Measurements from ENCODE around the gene EEPD1.
"Not testable (repeated sequence)": the region's sequence is repeated elsewhere in the genome, so short reads cannot be mapped to it uniquely, and the experiment has no call there.

Gene EEPD1

DNA sequence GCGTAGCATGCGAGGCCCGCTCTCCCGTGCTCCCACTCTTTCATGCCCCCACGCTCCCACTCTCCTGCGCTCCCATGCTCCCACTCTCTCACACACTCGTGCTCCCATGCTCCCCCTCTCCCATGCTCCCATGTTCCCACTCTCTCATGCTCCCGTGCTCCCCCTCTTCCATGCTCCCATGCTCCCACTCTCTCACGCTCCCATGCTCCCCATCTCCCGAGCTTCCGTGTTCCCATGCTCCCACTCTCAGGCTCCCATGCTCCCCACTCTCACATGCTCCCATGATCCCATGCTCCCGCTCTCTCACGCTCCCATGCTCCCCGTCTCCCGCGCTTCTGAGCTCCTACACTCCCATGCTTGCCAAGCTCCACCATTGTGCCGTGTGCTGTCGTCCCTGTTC, 152.2 kb downstream of the EEPD1 start:
- DNase-seq, result no peak
- in situ Hi-C loops (cut with MboI; ENCODE audit: low pct_unique_long_range_greater_than_20kb, low sequenced_read_pairs), result no loop called here

DNA sequence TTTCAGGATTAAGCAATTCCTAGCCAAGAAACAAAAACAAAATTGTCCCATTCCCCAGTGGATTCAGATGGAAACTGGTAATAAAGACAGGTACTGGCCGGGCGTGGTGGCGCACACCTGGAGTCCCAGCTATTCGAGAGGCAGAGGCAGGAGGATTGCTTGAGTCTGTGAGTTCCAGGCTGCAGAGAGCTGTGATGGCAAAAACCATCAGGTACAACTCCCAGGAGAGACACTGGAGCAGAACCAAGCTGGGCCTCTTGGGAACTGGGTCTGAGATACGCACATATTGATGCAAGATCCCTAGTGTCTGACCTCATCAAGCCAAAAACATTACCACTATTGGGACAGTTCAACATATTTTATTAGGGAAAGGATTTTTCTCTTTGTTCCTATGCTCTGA, 152.6 kb downstream of the EEPD1 start:
- no peak for DNase-seq
- in situ Hi-C loops (cut with MboI; ENCODE audit: low pct_unique_long_range_greater_than_20kb, low sequenced_read_pairs), result no loop called here

DNA sequence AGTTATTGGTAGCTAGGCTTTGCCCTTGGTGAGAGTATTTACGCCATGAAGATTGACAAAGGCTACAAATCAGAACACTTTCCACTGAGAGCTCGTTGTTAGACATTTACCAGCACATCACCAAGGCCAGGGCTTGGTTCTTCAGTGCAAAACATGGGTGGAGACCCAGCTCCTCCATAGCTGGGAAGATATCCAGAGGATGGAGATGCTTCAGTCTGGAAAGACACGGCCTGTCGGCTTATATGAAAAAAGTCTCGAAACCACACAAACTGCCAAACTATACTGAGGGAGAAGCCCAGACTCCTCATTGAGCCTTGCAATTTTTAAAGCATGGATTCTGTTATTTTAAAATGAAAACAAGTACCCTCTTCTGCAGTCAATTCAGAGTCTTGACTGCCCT, 153.2 kb downstream of the EEPD1 start:
- in situ Hi-C loops (cut with MboI; ENCODE audit: low pct_unique_long_range_greater_than_20kb, low sequenced_read_pairs), result no loop called here
- no peak for DNase-seq

DNA sequence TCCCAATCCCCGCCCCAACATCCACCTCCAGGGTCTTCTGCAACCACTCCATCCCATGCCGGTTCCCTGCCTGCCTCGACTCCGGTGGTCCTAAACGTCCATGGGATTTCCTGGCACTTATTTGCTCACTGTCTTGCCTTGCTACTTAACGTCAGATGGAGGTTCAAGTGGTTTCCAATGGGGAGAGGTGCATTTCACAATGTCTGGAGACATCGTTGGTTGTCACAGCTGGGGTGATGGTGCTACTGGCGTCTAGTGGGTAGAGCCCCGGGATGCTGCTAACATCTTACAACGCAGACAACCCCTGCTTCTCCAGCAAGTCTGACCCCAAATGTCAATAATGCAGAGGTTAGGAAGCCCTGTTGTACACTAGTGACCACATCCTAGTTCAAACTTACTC, 153.7 kb downstream of the EEPD1 start:
- no peak for DNase-seq
- in situ Hi-C loops (cut with MboI; ENCODE audit: low pct_unique_long_range_greater_than_20kb, low sequenced_read_pairs), result no loop called here

DNA sequence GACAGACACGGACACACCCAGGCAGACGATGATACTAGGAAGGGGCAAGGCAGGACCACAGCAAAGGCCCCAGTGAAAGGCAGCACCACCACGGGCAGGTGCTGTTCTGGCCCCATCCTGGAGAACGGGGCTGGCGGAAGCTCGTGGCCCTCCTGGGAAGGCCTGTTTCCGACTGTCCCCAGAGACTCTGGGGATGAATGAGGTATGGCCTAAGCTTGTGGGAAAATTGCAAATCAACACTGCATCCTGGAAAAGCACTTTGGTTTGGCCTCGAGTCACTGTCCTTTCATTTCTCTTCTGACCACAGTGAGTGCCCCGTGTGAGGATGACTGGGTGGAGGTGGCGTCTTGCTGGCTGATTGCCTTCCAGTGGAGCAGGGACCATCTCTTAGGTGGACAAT, 155.0 kb downstream of the EEPD1 start:
- DNase-seq, result no peak
- in situ Hi-C loops (cut with MboI; ENCODE audit: low pct_unique_long_range_greater_than_20kb, low sequenced_read_pairs), result no loop called here

DNA sequence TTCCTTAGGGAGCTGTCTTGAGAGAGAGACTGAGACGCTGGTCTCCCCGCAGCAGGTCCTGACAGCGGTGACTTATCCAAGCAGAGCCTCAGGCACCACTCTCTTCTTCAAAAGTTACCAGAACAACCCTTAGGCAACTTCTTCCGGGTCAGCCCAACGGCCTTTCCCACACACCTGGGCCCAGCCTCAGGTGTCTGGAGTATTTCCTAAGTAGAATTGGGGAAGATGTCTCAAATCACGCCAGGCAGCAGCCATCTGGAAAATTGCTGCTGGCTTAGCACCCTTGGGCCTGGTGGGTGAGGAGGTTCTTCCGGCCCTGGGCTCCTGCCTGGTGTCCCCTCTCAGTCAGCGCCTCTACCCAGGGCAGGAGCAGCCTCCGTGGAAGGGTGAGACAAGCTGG, 156.2 kb downstream of the EEPD1 start:
- no peak for DNase-seq
- in situ Hi-C loops (cut with MboI; ENCODE audit: low pct_unique_long_range_greater_than_20kb, low sequenced_read_pairs), result no loop called here

DNA sequence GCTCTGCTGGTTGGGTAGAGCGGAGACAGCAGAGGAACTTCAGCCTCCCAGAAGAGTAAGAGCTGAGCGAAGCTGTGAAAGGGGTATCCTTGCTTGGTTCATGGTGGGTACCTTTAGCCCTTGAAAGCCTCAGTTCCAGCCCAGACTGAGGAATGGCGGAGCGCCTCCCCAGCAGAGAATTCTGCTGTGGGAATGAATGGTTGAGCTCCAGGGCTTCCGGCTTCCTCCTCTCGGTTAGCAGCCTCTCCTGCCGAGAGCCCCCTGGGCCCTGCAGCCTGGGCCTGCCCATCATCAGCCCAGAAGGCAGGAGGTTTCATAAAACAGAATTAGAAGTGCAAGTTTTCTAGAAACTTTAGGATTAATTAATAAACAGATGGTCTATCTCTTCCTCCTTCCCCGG, 156.7 kb downstream of the EEPD1 start:
- DNase-seq, result no peak
- in situ Hi-C loops (cut with MboI; ENCODE audit: low pct_unique_long_range_greater_than_20kb, low sequenced_read_pairs), result loop anchor here (10.0 kb wide), 1 partner anchor 325 kb away; no protein-coding TSS in a partner anchor

DNA sequence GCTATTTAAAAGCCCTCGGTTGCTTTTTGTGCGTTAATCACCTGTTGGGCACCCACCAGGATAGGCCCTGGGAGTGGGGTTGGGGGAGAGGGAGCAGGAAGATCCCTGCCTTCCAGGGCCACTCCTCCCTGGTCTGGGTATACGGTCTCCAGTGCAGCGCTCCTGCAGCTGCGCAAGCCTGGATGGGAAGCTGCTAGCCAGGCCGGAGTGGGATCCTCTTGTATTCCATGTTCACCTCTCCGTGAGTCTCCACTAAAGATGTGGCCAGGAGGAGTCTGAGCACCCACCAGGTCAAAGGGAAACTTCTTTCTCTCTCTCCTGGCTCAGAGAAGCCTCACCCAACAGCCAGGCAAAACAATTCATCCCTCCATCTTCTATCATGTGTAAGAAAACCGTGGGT, 157.8 kb downstream of the EEPD1 start:
- in situ Hi-C loops (cut with MboI; ENCODE audit: low pct_unique_long_range_greater_than_20kb, low sequenced_read_pairs), result loop anchor here (10.0 kb wide), 1 partner anchor 326 kb away; no protein-coding TSS in a partner anchor
- no peak for DNase-seq

DNA sequence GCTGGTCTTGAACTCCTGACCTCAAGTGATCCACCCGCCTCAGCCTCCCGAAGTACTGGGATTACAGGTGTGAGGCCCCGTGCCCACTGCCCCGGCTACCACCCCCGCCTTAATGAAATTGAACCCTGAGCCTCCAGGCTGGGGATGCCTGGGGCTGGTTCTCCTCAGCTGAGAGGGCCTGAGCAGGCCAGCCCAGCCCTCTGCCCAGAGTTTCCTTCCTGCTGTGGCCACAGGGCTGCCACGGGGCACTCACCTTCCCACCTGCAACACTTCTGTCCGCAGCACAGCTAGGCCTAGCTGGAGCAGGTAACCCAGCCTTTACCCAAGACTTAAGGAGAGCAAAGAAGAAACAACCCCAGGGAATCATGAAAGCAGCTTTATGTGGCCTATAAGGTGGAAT, 158.5 kb downstream of the EEPD1 start:
- DNase-seq, result no peak
- in situ Hi-C loops (cut with MboI; ENCODE audit: low pct_unique_long_range_greater_than_20kb, low sequenced_read_pairs), result loop anchor here (10.0 kb wide), 1 partner anchor 327 kb away; no protein-coding TSS in a partner anchor

DNA sequence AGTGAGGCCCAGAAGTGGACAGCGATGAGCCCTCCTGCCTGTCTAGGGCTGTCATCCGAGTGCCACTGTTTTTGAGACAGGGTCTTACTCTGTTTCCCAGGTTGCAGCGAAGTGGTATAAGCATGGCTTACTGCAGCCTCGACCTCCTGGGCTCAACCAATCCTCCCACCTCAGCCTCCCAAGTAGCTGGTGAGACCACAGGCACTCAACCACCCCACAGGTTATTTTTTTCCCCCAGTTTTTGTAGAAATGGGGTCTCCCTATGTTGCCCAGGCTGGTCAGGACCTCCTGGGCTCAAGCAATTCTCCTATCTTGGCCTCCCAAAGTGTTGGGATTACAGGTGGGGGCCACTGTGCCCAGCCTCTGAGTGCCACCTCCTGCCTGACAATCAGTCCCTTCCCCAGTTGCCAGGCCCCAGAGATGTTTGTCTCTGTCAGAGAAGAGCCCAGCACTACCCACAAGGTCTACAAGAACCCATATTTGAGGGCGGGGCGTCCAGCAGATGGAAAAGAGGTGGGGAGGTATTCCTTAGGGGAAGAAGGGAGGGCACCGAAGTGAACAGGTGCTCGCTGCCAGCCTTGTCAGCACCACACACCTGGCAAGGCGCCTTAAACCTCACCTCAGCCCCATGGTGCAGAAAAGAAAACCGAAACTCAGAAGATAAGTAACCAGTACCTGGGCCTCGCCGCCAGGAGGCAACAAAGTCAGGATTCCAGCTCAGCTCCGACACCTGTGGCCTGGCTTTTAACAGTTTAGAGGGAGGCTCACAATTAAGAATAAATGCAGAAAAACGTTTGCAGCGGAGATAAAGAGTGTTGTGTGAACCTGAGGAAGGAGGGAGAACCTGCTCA, 159.2 kb downstream of the EEPD1 start:
- in situ Hi-C loops (cut with MboI; ENCODE audit: low pct_unique_long_range_greater_than_20kb, low sequenced_read_pairs), result loop anchor here (10.0 kb wide), 1 partner anchor 327 kb away; no protein-coding TSS in a partner anchor
- no peak for DNase-seq

DNA sequence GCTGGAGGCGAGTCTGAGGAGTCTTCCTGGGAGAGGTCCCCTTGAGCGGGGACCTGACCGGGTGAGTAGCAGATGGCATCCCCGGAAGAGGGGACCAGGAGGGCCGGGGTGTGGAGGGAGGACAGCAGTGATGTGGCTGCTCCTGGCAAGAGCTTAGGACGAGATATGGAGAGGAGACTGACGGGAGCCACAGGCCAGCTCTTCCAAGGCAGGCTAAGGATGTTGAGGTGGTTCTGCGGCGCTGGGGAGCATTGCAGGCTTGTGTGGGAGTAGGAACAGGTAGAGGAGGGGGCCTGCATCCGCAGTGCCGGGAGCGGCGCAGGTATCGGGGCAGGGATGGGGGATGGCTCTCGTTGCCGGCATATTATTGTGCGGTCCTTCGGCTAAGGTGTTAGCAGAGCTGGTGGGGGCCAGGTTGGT, 159.9 kb downstream of the EEPD1 start:
- in situ Hi-C loops (cut with MboI; ENCODE audit: low pct_unique_long_range_greater_than_20kb, low sequenced_read_pairs), result loop anchor here (10.0 kb wide), 1 partner anchor 328 kb away; no protein-coding TSS in a partner anchor
- no peak for DNase-seq

DNA sequence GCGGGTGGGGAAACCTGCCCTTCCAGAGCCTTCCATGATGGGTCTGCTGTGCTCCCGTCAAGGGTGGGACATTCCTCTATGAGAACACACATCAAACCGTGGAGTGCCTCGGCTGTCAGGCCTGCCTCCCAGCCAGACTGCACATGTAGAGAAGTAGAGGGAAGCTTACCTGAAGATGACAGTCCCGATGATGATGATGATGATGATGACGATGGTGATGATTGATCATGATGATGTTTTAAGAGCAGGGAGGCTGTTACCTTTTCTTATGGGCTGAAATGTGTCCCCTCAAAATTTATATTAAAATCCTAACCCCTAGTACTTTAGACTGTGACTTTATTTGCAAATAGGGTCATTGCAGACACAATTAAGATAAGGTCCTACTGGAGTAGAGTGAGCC, 160.6 kb downstream of the EEPD1 start:
- no peak for DNase-seq
- in situ Hi-C loops (cut with MboI; ENCODE audit: low pct_unique_long_range_greater_than_20kb, low sequenced_read_pairs), result loop anchor here (10.0 kb wide), 1 partner anchor 329 kb away; no protein-coding TSS in a partner anchor

DNA sequence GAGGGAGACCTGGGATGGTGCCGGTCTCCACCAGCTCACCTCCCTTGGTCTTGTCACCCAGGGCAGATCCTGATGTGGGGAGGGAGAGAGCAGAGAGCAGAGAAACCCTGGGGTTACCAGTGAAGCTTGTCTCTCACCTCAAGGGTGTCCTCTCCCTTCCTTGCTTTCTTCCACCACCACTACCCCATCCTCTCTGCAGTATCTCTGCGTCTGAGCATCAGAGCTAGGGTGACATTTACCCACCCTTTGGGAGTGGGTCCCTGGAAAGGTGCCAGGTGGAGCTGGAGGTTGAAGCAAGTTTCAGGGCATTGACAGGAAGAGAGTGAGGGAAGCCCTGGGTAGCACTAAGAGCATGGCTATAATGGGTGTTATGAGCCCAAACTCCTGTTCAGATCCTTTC, 161.4 kb downstream of the EEPD1 start:
- no peak for DNase-seq
- in situ Hi-C loops (cut with MboI; ENCODE audit: low pct_unique_long_range_greater_than_20kb, low sequenced_read_pairs), result loop anchor here (10.0 kb wide), 1 partner anchor 330 kb away; no protein-coding TSS in a partner anchor

DNA sequence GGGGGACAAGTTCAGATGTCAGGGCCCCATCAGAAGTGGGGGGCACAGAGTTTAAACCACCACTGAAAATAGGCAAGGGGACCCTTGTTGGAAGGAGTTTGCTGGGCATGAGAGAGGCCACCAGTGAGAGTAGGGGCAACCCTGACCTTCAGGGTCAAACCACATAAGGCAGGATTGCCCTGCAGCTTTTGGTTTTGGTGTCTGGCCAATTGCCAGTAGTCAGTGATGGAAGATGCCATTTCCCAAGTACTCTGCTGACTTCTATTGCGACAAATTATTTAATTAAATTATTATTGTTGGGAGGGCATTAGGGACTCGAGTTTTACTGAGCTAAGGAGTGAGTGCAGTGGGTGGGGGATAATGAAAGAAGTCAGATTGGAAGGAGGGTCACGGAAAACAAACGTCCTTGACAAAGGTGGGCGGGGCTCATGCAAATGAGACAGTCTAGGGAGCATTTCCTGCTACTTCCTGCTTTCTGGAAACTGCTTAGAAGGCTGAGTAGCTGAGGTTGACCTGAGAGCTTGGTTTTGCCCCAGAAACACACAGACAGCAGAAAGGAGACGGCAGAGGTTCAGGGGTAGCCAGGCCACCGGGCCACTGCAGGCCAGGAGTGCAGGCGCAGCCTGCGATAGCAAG, 162.4 kb downstream of the EEPD1 start:
- in situ Hi-C loops (cut with MboI; ENCODE audit: low pct_unique_long_range_greater_than_20kb, low sequenced_read_pairs), result loop anchor here (10.0 kb wide), 1 partner anchor 331 kb away; no protein-coding TSS in a partner anchor
- DNase-seq, result no peak

DNA sequence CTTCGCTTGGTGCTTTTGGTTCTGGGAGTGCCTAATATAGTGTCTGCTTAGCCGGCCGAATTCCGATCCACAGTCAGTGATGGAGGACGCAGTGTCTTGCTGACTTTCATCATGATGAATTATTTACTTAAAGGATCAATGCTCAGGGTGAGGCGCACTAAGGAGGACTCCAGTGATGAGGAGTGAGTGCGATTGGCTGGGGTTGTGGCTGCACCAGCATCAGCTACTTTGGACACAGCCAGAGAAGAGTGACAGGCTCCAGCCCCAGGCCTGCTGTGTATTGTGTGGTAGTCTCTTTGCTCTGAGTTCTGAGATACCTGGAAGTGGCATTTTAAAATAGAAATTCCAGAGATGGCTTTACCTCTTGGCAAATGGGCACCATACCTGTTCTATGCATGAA, 163.3 kb downstream of the EEPD1 start:
- in situ Hi-C loops (cut with MboI; ENCODE audit: low pct_unique_long_range_greater_than_20kb, low sequenced_read_pairs), result loop anchor here (10.0 kb wide), 1 partner anchor 332 kb away; no protein-coding TSS in a partner anchor
- no peak for DNase-seq

DNA sequence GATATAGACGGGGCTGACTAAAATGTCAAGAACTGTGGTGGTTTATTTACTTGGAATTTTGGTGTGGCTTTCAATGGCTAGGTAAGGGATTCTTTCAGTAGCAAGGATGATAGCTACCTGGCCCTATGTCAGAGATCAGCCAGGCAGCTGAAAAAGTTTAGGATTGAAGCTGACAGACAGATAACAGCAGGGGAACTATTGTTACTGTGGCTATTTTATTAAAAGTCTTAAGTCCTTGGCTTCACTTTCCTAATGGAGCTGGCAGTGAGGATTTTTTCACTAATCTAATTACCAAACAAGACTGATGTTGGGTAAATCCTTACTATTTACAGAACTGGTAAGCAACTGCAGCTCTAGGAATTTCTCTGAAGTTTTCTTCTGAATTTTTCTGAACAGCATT, 164.2 kb downstream of the EEPD1 start:
- in situ Hi-C loops (cut with MboI; ENCODE audit: low pct_unique_long_range_greater_than_20kb, low sequenced_read_pairs), result loop anchor here (10.0 kb wide), 1 partner anchor 332 kb away; no protein-coding TSS in a partner anchor
- DNase-seq, result no peak

DNA sequence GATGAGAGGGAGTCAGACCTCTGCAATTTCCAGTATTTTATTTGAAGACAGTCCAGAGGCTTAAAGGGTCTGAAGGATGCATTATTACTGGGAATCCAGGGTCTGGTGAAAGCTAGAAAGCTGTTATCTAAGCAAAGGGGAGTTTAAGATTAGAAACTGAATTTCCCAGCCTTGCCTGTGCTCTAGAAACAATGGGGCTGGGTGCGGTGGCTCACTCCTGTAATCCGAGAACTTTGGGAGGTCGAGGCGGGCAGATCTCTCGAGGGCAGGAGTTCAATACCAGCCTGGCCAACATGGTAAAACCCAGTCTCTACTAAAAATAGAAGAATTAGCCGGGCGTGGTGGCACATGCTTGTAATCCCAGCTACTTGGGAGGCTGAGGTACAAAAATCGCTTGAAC, 165.1 kb downstream of the EEPD1 start:
- in situ Hi-C loops (cut with MboI; ENCODE audit: low pct_unique_long_range_greater_than_20kb, low sequenced_read_pairs), result loop anchor here (10.0 kb wide), 1 partner anchor 333 kb away; no protein-coding TSS in a partner anchor
- DNase-seq, result no peak

DNA sequence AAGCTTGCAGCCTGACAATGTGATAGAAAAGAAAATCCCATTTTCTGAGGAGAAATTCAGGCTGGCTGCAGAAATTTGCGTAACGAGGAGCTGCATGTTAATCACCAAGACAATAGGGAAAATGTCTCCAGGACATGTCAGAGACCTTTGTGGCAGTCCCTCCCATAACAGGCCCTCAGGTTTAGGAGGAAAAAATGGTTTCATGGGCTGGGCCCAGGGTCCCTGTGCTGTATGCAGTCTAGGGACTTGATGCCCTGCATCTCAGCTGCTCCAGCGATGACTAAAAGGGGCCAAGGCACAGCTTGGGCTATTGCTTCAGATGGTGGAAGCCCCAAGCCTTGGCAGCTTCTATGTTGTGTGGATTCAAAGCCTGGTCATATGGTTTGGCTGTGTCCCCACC, 168.2 kb downstream of the EEPD1 start:
- DNase-seq; in situ Hi-C loops (cut with MboI; ENCODE audit: low pct_unique_long_range_greater_than_20kb, low sequenced_read_pairs): not testable (repeated sequence)

DNA sequence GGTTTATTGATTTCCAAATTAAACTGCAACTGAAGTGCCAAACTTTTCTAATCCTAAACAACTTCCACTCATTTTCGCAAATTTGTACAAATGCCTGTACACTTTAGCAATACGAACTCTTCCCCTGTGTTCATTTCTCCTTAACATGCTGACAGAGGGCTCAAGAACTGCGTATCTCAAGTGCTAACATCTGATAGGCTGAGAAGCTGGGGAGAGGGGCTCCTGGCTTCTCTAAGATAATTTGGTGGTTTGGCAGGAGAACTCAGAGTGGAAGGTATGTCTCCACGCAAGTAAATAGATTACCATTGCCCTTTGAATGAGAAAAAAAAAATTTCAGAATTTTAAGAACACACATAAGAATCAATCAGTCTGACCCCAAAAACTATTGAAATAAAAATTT, 183.3 kb downstream of the EEPD1 start:
- in situ Hi-C loops (cut with MboI; ENCODE audit: low pct_unique_long_range_greater_than_20kb, low sequenced_read_pairs), result no loop called here
- no peak for DNase-seq

DNA sequence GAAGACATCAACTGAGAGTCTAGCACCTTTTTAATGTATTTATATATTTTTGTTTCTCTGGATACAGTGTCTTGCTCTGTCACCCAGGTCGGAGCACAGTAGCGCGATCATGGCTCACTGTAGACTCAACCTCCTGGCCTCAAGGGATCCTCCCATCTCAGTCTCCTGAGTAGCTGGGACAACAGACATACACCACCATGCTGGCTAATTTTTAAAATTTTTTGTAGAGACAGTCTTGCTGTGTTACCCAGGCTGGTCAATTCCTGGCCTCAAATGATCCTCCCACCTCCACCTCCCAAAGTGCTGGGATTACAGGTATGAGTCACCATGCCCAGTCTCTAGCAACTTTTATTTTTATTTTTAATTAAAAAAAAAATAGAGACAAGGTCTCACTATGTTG, 185.2 kb downstream of the EEPD1 start:
- in situ Hi-C loops (cut with MboI; ENCODE audit: low pct_unique_long_range_greater_than_20kb, low sequenced_read_pairs), result no loop called here
- no peak for DNase-seq
